ENCODE measurements around the gene GRAP2. TPM values are rescaled to one million over a fixed set of nuclear protein-coding genes. Genes with fewer than 3 reads are reported as not detected.

GRAP2 gene
- total RNA-seq, 1 donor from 2014 or later: 3.5 TPM

- ATAC-seq (no peak), DNase-seq (ENCODE audit: missing footprints) (no peak)
- intact Hi-C loops (cut with DNase I): no loop called here
Measured at GRCh38 chr22:39917776-39918495, 17.1 kb downstream of the GRAP2 start.

- intact Hi-C loops (cut with DNase I): no loop called here
- ATAC-seq: no peak
- DNase-seq (ENCODE audit: missing footprints): no peak
Measured at GRCh38 chr22:39920134-39920743, 19.4 kb downstream of the GRAP2 start.

- no peak for DNase-seq (ENCODE audit: missing footprints)
- no peak for ATAC-seq
- intact Hi-C loops (cut with DNase I): no loop called here
Measured at GRCh38 chr22:39923696-39924095, 22.8 kb downstream of the GRAP2 start.

GRCh38 chr22:39924286-39924685, 23.4 kb downstream of the GRAP2 start:
- ATAC-seq: no peak
- intact Hi-C loops (cut with DNase I): no loop called here
- no peak for DNase-seq (ENCODE audit: missing footprints)

GRCh38 chr22:39925273-39925672, 24.4 kb downstream of the GRAP2 start:
- intact Hi-C loops (cut with DNase I): no loop called here
- ATAC-seq (no peak), DNase-seq (ENCODE audit: missing footprints) (no peak)

GRCh38 chr22:39925909-39926679, 25.2 kb downstream of the GRAP2 start:
- ATAC-seq: no peak
- intact Hi-C loops (cut with DNase I): no loop called here
- no peak for DNase-seq (ENCODE audit: missing footprints)

GRCh38 chr22:39926753-39927152, 25.9 kb downstream of the GRAP2 start:
- intact Hi-C loops (cut with DNase I): no loop called here
- ATAC-seq (no peak), DNase-seq (ENCODE audit: missing footprints) (no peak)

- DNase-seq (ENCODE audit: missing footprints) (no peak), ATAC-seq (no peak)
- intact Hi-C loops (cut with DNase I): no loop called here
Measured at GRCh38 chr22:39927544-39927943, 26.7 kb downstream of the GRAP2 start.

- ATAC-seq: no peak
- intact Hi-C loops (cut with DNase I): no loop called here
- DNase-seq (ENCODE audit: missing footprints): no peak
Measured at GRCh38 chr22:39928536-39929520, 27.9 kb downstream of the GRAP2 start.

- intact Hi-C loops (cut with DNase I): loop anchor here (5.0 kb wide), 1 partner anchor 76 kb away; no protein-coding TSS in a partner anchor
- ATAC-seq (no peak), DNase-seq (ENCODE audit: missing footprints) (no peak)
Measured at GRCh38 chr22:39931251-39931650, 30.4 kb downstream of the GRAP2 start.

GRCh38 chr22:39932166-39932565, 31.3 kb downstream of the GRAP2 start:
- DNase-seq (ENCODE audit: missing footprints) (no peak), ATAC-seq (no peak)
- intact Hi-C loops (cut with DNase I): loop anchor here (2.0 to 5.0 kb wide), 2 partner anchors 75 to 93 kb away; no protein-coding TSS in a partner anchor

GRCh38 chr22:39932918-39933649, 32.2 kb downstream of the GRAP2 start:
- ATAC-seq (no peak), DNase-seq (ENCODE audit: missing footprints) (no peak)
- intact Hi-C loops (cut with DNase I): loop anchor here (2.0 to 5.0 kb wide), 2 partner anchors 74 to 92 kb away; no protein-coding TSS in a partner anchor

GRCh38 chr22:39933741-39934140, 32.9 kb downstream of the GRAP2 start:
- DNase-seq (ENCODE audit: missing footprints) (no peak), ATAC-seq (no peak)
- intact Hi-C loops (cut with DNase I): loop anchor here (2.0 to 5.0 kb wide), 2 partner anchors 74 to 91 kb away; no protein-coding TSS in a partner anchor

- no peak for DNase-seq (ENCODE audit: missing footprints)
- intact Hi-C loops (cut with DNase I): no loop called here
- no peak for ATAC-seq
Measured at GRCh38 chr22:39935116-39935515, 34.2 kb downstream of the GRAP2 start.

GRCh38 chr22:39935612-39936011, 34.7 kb downstream of the GRAP2 start:
- ATAC-seq: no peak
- intact Hi-C loops (cut with DNase I): no loop called here
- no peak for DNase-seq (ENCODE audit: missing footprints)

GRCh38 chr22:39936523-39937145, 35.8 kb downstream of the GRAP2 start:
- no peak for ATAC-seq
- intact Hi-C loops (cut with DNase I): no loop called here
- DNase-seq (ENCODE audit: missing footprints): no peak

GRCh38 chr22:39937906-39938305, 37.0 kb downstream of the GRAP2 start:
- intact Hi-C loops (cut with DNase I): no loop called here
- no peak for DNase-seq (ENCODE audit: missing footprints)
- no peak for ATAC-seq

Data from Right ventricle myocardium inferior (tissue), 1 donor.